Endothelial cell of umbilical vein (primary cell): ENCODE results near the gene ATP8A2. TPM values are rescaled to one million over a fixed set of nuclear protein-coding genes. Genes with fewer than 3 reads are reported as not detected.

Source experiments
- BruUV-seq: library from RNA; stranded (reverse); fragments of 400-500 nt; replicated peaks from 2 replicates; lab custom pipeline; 2021; lab: Mats Ljungman, UMichigan
- CTCF ChIA-PET: fragments of 300-600, 350-600 bp; sonication (Branson Sonifier 250); formaldehyde crosslinking; loops from one replicate; lab custom pipeline; 2021; ENCODE audit warnings: antibody characterized with exemption, inconsistent platforms; lab: Charles Lee
- POLR2A ChIA-PET: fragments of 300-600, 350-600 bp; sonication (Branson Sonifier 250); formaldehyde crosslinking; loops from one replicate; lab custom pipeline; 2021; ENCODE audit warnings: antibody characterized with exemption, inconsistent platforms; lab: Charles Lee
- DNase-seq: peaks from one replicate; pipeline ENCODE4 v3.0.0-alpha.2; 2011; ENCODE audit warnings: low read depth, low spot score
- FAIRE-seq: peaks from 2 replicates; lab custom pipeline; 2011; peaks lifted over from hg19 to GRCh38; lab: Jason Lieb, UNC
- H2AFZ ChIP-seq: 2 replicates; pipeline ENCODE4 v1.6.0; 2012; ENCODE audit warnings: low read depth, low read length, control low read depth, inconsistent platforms
- H3K27ac ChIP-seq: 2 replicates; pipeline ENCODE4 v1.5.1; 2011; ENCODE audit warnings: low read depth, mild to moderate bottlenecking, control low read depth, low read length, moderate library complexity; ENCODE audit not compliant: insufficient read depth
- H3K27me3 ChIP-seq, 2 experiments: 2 replicates each; pipeline versions ENCODE4 v1.6.0 to v1.6.1; 2011; ENCODE audit warnings: low read length in 2 of 2, mixed read lengths in 1 of 2; ENCODE audit not compliant: control insufficient read depth in 2 of 2, insufficient read depth in 2 of 2
- H3K36me3 ChIP-seq, 2 experiments: 2 replicates in 1 of 2; 3 replicates in 1 of 2; pipeline ENCODE4 v1.5.1; 2011; ENCODE audit warnings: low read length in 2 of 2, mild to moderate bottlenecking in 1 of 2, moderate library complexity in 1 of 2; ENCODE audit not compliant: control insufficient read depth in 2 of 2, insufficient read depth in 2 of 2; ENCODE audit errors: extremely low read depth in 1 of 2
- H3K4me1 ChIP-seq: 3 replicates; pipeline ENCODE4 v1.5.1; 2011; ENCODE audit warnings: mild to moderate bottlenecking, low read length; ENCODE audit not compliant: control insufficient read depth, insufficient read depth; ENCODE audit errors: extremely low read depth
- H3K4me2 ChIP-seq: 2 replicates; pipeline ENCODE4 v1.6.1; 2011; ENCODE audit warnings: low read length, control low read depth, mixed read lengths; ENCODE audit not compliant: insufficient read depth
- H3K4me3 ChIP-seq, 3 experiments: fragments of 200-600 bp in 1 of 3; sonication (generic), shearing (Covaris generic) in 1 of 3; replicated peaks in 1 of 3; 2 replicates each; pipeline ENCODE4 v1.5.1; 2011 to 2016; ENCODE audit warnings: control low read depth in 3 of 3, low read length in 3 of 3, mild to moderate bottlenecking in 2 of 3, inconsistent platforms in 1 of 3, low read depth in 1 of 3, moderate library complexity in 1 of 3; ENCODE audit not compliant: insufficient read depth in 1 of 3
- H3K79me2 ChIP-seq: 2 replicates; pipeline ENCODE4 v1.6.0; 2012; ENCODE audit warnings: low read length, inconsistent platforms; ENCODE audit not compliant: control insufficient read depth, insufficient read depth
- H3K9ac ChIP-seq: replicated peaks from 2 replicates; pipeline ENCODE3; 2011; ENCODE audit warnings: low read length, control low read depth; ENCODE audit not compliant: insufficient read depth; ENCODE audit errors: extremely low read depth
- H3K9me1 ChIP-seq: replicated peaks from 3 replicates; pipeline ENCODE4 v1.6.0; 2011; ENCODE audit warnings: mild to moderate bottlenecking, low read length; ENCODE audit not compliant: control insufficient read depth, insufficient read depth; ENCODE audit errors: extremely low read depth
- H3K9me3 ChIP-seq: replicated peaks from 2 replicates; pipeline ENCODE4 v1.5.1; 2012; ENCODE audit warnings: low read length, inconsistent platforms; ENCODE audit not compliant: control insufficient read depth, insufficient read depth
- H4K20me1 ChIP-seq: replicated peaks from 2 replicates; pipeline ENCODE3; 2011; ENCODE audit warnings: mild to moderate bottlenecking, low read length; ENCODE audit not compliant: control insufficient read depth, insufficient read depth; ENCODE audit errors: extremely low read depth
- EZH2 ChIP-seq: IDR thresholded peaks from 2 replicates; pipeline ENCODE4 v1.6.1; 2012; ENCODE audit warnings: borderline replicate concordance, low read depth, mild to moderate bottlenecking, moderate library complexity, low read length, inconsistent platforms; ENCODE audit not compliant: severe bottlenecking
- FOS ChIP-seq: IDR thresholded peaks from 2 replicates; pipeline ENCODE4 v1.6.1; 2011; ENCODE audit warnings: mild to moderate bottlenecking, low read length, moderate library complexity, borderline replicate concordance; ENCODE audit not compliant: insufficient read depth
- GATA2 ChIP-seq: IDR thresholded peaks from 2 replicates; pipeline ENCODE4 v1.7.0; 2011; ENCODE audit warnings: low read depth, mild to moderate bottlenecking, moderate library complexity, mixed read lengths, low read length; ENCODE audit not compliant: insufficient read length, insufficient read depth
- JUN ChIP-seq: IDR thresholded peaks from 2 replicates; pipeline ENCODE4 v1.6.1; 2011; ENCODE audit warnings: borderline replicate concordance, low read depth; ENCODE audit not compliant: insufficient read length, insufficient read depth
- MYC ChIP-seq: IDR thresholded peaks from one replicate; pipeline ENCODE4 v1.6.1; 2011; ENCODE audit warnings: mild to moderate bottlenecking, low read depth, low read length
- POLR2A ChIP-seq: IDR thresholded peaks from 2 replicates; pipeline ENCODE4 v1.6.1; 2012; ENCODE audit warnings: low read depth, mild to moderate bottlenecking, control low read depth, low read length
- POLR2AphosphoS5 ChIP-seq: IDR thresholded peaks from 2 replicates; pipeline ENCODE4 v1.6.1; 2012; ENCODE audit warnings: low read depth, mild to moderate bottlenecking, control low read depth, low read length, moderate library complexity; ENCODE audit not compliant: insufficient read depth
- dilution Hi-C: fragments of 300-500 bp; cut with MboI; formaldehyde crosslinking; loops from one replicate; pipeline ENCODE4 v1.15.0; 2019; ENCODE audit warnings: low sequenced_read_pairs; ENCODE audit not compliant: extremely low pct_ligation_motif_present
- intact Hi-C: fragments of 100-400 bp; cut with micrococcal nuclease; formaldehyde crosslinking; loops from one replicate; pipeline ENCODE4 v1.10.0; 2022
- polyA plus RNA-seq, 4 experiments: library from polyadenylated mRNA; depleted of rRNA in 3 of 4; stranded (reverse) in 3 of 4; unstranded in 1 of 4; fragments of >200 nt; gene quantifications; 2 replicates each; pipeline versions ENCODE4 v1.2.1 to v1.2.3, GENCODE V29; 2011 to 2012; ENCODE audit warnings: missing spikeins in 1 of 4
- total RNA-seq: library from RNA; stranded (reverse); gene quantifications from 2 replicates; pipeline ENCODE4 v1.2.3, GENCODE V29; 2021
- TF ChIP-seq, protein P1 (sequence below): IDR thresholded peaks from 2 replicates; pipeline ENCODE4 v1.6.1; 2011; ENCODE audit not compliant: insufficient read depth, insufficient read length
- TF ChIP-seq, protein P2 (sequence below), 2 donors: IDR thresholded peaks; 1 replicate in 1 of 2; 2 replicates in 1 of 2; pipeline ENCODE4 v1.5.1; 2011; ENCODE audit warnings: low read length in 2 of 2, mild to moderate bottlenecking in 2 of 2, moderate library complexity in 2 of 2, control low read depth in 1 of 2, inconsistent platforms in 1 of 2, low read depth in 1 of 2; ENCODE audit not compliant: insufficient read depth in 1 of 2; ENCODE audit errors: extremely low read depth in 1 of 2

The ATP8A2 gene
- total and polyA plus RNA-seq, 2 donors (not counting 3 experiments of a cell fraction or from before 2014, with no cell fraction given), result 0.11 to 0.49 TPM

GRCh38 chr13:25839371-25839770 is 467.6 kb downstream of the ATP8A2 start:
- peaks cover 4% of the 10 kb centered on the region for H3K9me1 ChIP-seq
- H3K4me2 ChIP-seq, result no peak overlapping the region
- dilution Hi-C loops, result no loop called here
- H3K27ac ChIP-seq, result no peak overlapping the region
- H3K9me3 ChIP-seq, result no peaks in the 10 kb centered on the region
- TF ChIP-seq POLR2A (no peak), EZH2 (no peak), JUN (no peak), POLR2AphosphoS5 (no peak), FOS (no peak), GATA2 (no peak), MYC (no peak)
- TF ChIP-seq, protein P1, sequence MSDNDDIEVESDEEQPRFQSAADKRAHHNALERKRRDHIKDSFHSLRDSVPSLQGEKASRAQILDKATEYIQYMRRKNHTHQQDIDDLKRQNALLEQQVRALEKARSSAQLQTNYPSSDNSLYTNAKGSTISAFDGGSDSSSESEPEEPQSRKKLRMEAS, result no peak
- TF ChIP-seq, protein P2, sequence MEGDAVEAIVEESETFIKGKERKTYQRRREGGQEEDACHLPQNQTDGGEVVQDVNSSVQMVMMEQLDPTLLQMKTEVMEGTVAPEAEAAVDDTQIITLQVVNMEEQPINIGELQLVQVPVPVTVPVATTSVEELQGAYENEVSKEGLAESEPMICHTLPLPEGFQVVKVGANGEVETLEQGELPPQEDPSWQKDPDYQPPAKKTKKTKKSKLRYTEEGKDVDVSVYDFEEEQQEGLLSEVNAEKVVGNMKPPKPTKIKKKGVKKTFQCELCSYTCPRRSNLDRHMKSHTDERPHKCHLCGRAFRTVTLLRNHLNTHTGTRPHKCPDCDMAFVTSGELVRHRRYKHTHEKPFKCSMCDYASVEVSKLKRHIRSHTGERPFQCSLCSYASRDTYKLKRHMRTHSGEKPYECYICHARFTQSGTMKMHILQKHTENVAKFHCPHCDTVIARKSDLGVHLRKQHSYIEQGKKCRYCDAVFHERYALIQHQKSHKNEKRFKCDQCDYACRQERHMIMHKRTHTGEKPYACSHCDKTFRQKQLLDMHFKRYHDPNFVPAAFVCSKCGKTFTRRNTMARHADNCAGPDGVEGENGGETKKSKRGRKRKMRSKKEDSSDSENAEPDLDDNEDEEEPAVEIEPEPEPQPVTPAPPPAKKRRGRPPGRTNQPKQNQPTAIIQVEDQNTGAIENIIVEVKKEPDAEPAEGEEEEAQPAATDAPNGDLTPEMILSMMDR (IDR thresholded peaks at IDR 0.05; ENCODE audit: extremely low read depth in 1 of 2, insufficient read depth in 1 of 2, low read depth in 1 of 2, low read length in 2 of 2), result no peak
- no peaks in the 10 kb centered on the region for H3K36me3 ChIP-seq
- no peaks in the 10 kb centered on the region for H3K4me1 ChIP-seq
- DNase-seq (no peak), FAIRE-seq (no peak)
- CTCF ChIA-PET, result interaction anchor here (1.1 kb wide), 1 partner anchor 17 kb away, joined by 3 read pairs; no protein-coding TSS in a partner anchor
- H4K20me1 ChIP-seq, result no peaks in the 10 kb centered on the region
- BruUV-seq, result no TSS peak
- H3K4me3 ChIP-seq, result no peak overlapping the region
- intact Hi-C loops, result loop anchor here (10.0 kb wide), 1 partner anchor 125 kb away; no protein-coding TSS in a partner anchor
- POLR2A ChIA-PET, result no interaction called here
- H2AFZ ChIP-seq, result no peak overlapping the region
- no peak overlapping the region for H3K9ac ChIP-seq
- H3K79me2 ChIP-seq, result no peaks in the 10 kb centered on the region
- H3K27me3 ChIP-seq, result peaks cover 8 to 9% of the 10 kb centered on the region in 2 experiments
